Activated T-cell treated with anti-CD3 and anti-CD28 coated beads, Interleukin-2, amount 50 U/mL, for 1 hour (primary cell): Measurements from ENCODE around the gene TOMM5.

Source experiments
- DNase-seq: peaks from one replicate; pipeline ENCODE4 v3.0.0-alpha.2; 2020

TOMM5 gene

GRCh38 chr9:37592108-37592951 lies at the start of gene TOMM5:
TSS of gene TOMM5 (minus strand) at chr9:37592597. CDS start at chr9:37592532, 65 bp downstream.
- DNase-seq, result peak; percentile 87

GRCh38 chr9:37641331-37641730 lies 48.9 kb upstream of the TOMM5 start:
- no peak for DNase-seq

DNA sequence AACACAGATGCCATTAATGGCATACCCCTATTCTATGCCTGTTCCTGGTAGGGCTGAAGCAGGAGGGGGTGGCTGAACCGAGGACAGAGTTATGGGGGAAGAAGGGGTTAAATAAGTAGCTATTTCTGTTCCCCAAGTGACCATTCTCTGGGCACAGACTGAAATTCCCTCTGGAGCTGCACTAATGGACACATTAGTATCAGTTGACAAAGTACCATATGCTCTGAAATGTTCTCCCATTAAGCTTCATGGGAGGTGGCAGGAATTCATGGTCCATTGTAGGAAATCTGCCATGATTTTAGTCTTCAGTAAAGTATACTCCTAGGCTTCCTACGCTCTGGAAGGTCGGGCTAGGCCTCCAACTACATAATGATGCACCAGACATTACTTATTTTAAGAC lies 47.8 kb upstream of the TOMM5 start:
- DNase-seq, result no peak

- no peak for DNase-seq
Measured at GRCh38 chr9:37639841-37640240, 47.4 kb upstream of the TOMM5 start.

DNA sequence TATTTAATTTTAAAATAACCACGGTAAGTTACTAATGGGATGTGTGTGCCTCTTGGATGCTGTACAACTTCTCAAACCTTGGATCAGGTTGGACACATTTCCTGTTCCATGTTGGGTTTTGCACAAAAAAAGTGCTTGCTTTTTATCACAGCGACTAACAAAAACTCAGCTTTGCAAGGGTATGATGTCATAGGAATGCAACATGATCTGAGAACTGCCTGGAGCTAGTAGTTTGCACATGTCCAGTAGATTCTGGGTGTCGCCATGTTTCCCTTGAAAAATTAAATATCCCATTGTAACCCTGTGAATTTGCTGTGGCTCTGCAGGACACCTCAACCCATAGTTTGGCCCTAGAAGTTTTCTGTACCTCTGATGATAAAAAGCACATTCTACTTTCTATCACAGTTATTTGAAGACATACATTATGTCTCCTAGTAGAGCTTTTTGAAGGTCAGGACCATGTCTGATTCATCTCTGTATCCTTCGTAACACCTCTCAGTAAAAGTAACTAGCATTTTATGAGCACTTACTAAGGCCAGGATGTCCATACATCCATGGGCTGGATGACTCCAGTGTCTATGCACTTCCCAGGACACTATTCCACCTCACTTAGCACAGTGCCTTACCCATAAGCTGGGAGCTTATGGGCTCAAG lies 46.8 kb upstream of the TOMM5 start:
- DNase-seq, result no peak

DNA sequence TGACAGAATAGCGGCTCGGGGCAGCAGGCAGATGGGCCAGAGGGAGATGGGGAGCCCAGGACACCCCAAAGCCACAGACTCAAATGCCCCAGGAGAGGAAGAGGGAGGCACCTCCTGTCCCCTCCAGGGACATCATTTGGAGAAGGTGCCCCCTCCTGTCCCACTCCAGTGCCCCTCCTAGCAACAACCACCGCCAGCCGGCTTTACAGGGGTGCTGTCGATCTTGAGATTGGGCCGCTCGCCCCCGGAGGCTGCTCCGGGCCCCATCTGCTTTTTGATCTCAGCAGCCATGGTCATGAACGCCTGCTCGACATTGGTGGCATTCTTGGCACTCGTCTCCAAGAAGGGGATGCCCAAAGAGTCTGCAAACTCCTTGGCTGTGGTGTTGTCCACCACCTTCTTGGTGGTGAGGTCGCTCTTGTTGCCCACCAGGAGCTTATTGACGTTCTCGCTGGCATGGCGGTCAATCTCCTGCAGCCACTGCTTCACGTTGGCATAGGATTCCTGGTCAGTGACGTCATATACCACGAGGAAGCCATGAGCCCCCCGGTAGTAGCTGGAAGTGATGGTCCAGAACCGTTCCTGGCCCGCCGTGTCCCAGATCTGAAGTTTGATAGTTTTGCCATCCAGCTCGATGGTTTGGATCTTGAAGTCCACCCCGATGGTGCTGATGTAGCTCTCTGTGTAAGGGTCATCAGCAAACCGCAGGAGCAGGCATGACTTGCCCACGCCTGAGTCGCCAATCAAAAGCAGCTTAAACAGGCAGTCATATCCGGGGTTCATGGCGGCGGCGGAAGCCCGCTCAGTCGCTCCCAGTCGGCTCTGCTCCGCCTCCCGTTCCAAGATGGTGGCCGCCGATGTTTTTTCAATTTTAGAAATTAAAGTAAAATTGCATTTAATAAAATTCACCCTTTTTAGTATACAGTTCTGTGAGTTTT lies 44.4 kb upstream of the TOMM5 start:
- DNase-seq, result no peak

DNA sequence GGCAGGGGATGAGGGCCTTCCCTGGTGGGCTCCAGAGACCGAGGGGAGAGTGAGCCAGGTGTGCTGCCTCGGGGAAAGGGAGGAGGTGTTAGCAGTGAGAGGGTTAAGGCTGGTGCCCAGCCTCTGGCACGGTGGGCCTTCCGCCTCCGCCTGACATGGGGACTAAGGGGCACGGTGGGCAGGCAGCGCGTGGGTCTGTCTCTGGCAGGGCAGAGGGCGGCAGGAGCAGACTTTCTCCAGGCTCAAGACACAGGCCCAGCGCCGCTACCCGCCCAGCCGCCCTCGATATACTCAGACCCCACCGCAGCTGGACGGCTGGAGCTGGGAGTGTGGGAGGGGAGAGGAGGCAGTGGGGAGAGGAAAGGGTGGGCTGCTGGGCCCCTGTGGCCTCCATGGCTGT lies 43.4 kb upstream of the TOMM5 start:
- DNase-seq, result no peak

DNA sequence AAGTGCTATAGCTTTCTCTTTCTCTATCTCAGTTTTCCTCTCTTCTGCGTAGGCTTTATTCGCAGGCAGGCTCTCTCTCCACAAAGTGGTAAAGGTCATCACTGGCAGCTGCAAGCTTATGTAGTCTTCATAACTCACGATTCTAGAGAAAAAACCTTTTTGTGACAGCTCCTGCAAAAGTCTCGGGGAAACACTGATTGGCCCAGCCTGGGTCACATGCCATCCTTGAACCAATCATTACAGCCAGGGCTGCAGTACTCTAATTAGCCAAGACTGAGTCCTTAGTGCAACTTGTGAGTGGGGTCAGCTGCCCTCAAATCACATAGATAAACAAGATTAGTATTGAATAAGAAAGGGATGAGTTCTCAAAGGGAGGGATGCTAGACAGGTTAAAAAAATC lies 40.1 kb upstream of the TOMM5 start:
- no peak for DNase-seq

GRCh38 chr9:37626708-37627292 lies 34.4 kb upstream of the TOMM5 start:
- DNase-seq, result no peak

GRCh38 chr9:37625758-37626147 lies 33.4 kb upstream of the TOMM5 start:
- DNase-seq, result no peak

DNA sequence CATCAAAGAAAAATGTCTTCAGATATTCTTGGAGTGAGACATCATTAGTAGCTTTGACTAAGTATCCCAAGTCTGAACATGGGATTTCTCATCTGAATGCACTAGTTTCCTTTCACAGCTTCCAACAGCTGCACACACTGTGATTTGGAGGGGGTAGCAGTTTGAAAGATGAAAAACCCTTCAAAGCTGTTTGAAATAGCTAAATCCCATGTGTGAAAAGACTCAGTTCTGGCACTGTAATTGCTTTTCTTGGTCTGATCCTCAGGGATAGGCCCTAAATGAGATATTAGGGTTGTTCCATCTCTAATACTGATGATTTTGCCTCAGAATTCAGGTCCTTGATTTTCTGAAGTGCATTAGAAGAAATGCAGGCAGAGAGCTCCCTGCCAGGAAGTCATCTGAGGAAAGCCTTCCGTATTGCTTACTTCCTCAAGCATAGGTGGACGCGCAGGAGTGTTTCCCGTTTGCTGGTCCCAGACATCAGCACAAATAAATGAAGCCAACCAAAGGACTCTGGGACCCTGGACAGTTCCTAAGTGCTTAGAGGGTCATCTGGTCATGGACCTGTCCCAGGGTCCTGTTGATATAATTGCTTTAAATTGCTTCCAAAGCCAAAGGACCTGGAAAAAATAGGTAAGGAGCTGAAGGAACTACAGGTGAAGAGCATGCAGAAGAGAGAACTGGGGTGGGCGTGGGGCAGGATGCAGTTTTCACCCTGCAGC lies 32.8 kb upstream of the TOMM5 start:
- DNase-seq, result no peak

GRCh38 chr9:37624073-37624472 lies 31.7 kb upstream of the TOMM5 start:
- DNase-seq, result no peak

GRCh38 chr9:37623267-37623666 lies 30.9 kb upstream of the TOMM5 start:
- DNase-seq, result no peak

DNA sequence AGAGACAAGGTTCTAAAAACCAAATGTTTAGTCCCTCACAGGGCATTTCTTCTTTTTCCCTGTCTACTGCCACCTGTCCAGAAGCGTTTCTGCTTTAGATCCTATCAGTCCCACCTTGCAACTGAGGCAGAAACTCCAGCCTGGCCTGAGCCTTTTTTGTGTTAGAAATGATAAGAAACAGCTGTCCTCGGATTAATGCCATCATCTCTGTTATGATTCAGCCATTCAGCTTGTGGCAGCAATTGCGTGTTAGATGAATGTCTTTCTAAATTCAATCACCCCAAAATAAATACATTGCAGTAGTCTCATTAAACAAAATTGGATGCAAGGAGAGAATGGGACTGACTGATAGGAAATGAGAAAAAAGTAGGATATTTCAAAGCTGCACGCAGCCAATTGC lies 30.1 kb upstream of the TOMM5 start:
- DNase-seq, result no peak

- DNase-seq, result no peak
Measured at GRCh38 chr9:37621273-37622121, 29.1 kb upstream of the TOMM5 start.

- DNase-seq, result no peak
Measured at GRCh38 chr9:37620396-37620795, 28.0 kb upstream of the TOMM5 start.

GRCh38 chr9:37619806-37620205 lies 27.4 kb upstream of the TOMM5 start:
- no peak for DNase-seq

GRCh38 chr9:37618817-37619216 lies 26.4 kb upstream of the TOMM5 start:
- no peak for DNase-seq

DNA sequence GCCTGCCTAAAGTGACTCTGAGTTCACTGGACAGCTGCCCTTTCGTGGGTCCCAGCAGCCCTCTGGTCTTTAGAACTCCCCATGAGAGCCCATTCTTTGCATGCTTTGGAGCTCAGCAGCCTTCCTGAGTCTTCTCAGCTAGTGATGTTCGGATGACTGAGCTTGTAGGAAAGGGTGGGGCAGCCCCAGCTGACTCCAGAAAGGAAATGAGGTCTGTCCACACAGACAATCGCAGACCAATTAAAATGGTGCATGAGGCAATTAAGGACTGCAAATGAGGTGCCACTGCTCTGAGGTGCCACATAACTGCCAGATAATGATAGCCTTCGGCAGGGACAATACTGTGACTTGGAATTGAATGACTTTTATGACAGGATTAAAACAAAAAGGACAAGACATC lies 25.4 kb upstream of the TOMM5 start:
- no peak for DNase-seq

GRCh38 chr9:37617161-37617560 lies 24.8 kb upstream of the TOMM5 start:
- DNase-seq, result no peak

DNA sequence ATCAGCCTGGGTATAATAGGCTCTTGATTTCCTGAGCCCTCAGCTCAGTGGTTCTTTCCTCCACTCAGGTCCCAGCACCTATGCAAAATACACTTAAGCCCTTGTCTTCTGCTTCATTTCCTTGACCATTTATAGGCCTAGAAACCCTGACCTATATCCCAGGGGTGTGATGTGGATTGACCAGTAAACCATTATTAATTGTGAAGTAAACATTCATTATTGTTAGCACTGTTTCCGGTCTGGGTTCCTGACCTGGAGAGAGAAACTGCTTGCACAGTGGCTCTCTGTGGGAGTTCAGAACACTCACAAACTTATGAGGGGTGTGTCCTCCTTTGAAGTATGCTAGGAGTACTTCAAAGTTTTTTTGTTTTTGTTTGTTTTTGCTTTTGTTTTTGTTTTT lies 19.6 kb upstream of the TOMM5 start:
- no peak for DNase-seq
